ENCODE measurements around the gene SDK2.

Gene SDK2

DNA sequence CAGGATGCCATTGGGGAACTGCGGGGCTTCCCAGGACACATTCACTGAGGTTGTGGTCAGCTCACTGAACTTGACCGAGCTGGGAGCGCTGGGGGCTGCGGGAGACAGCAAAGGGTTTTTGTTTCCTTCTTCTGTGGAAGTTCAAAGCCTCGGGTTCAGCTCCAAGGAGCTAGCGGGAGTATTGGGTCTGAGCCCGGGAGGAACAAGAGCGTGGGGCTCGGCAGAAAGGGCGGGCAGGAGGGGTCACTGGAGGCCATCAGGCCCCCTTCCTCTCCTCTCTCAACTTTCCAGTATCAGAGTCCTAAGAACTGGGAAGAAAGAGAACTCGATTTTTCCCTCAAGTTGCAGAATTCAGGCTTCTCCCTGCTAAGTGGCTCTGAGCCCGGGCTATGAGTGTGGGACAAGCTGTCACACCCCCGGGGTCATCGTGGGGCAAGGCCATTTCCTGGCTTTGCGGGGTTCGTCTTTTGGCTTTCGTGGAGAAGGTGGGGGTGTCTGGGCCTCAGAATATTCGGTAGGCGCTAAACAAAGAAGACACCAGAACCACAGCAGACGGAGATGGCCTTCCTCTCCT lies 278.9 kb downstream of the SDK2 start:
- TF ChIP-seq TAF1 (IDR thresholded peaks at IDR 0.05; ENCODE audit: low read depth, low read length): no peak
- TF ChIP-seq PAX5 (IDR thresholded peaks at IDR 0.05; ENCODE audit: insufficient read depth, low read length, severe bottlenecking): no peak
- TF ChIP-seq POLR2AphosphoS5 (IDR thresholded peaks at IDR 0.05; ENCODE audit: low read depth, low read length): no peak
- no peak for TF ChIP-seq SPI1 (IDR thresholded peaks at IDR 0.05; ENCODE audit: low read depth, low read length)
- TF ChIP-seq POLR2A (IDR thresholded peaks at IDR 0.05; ENCODE audit: low read depth, low read length): no peak
- TF ChIP-seq POU2F2 (IDR thresholded peaks at IDR 0.05; ENCODE audit: low read depth, low read length): no peak
- FAIRE-seq: no peak
- DNase-seq (ENCODE audit: insufficient read length, low spot score): no peak

- DNase-seq (ENCODE audit: insufficient read length, low spot score) (no peak), FAIRE-seq (no peak)
- TF ChIP-seq POLR2AphosphoS5 (IDR thresholded peaks at IDR 0.05; ENCODE audit: low read depth, low read length): no peak
Observed at GRCh38 chr17:73364155-73364522, 280.1 kb downstream of the SDK2 start.

DNA sequence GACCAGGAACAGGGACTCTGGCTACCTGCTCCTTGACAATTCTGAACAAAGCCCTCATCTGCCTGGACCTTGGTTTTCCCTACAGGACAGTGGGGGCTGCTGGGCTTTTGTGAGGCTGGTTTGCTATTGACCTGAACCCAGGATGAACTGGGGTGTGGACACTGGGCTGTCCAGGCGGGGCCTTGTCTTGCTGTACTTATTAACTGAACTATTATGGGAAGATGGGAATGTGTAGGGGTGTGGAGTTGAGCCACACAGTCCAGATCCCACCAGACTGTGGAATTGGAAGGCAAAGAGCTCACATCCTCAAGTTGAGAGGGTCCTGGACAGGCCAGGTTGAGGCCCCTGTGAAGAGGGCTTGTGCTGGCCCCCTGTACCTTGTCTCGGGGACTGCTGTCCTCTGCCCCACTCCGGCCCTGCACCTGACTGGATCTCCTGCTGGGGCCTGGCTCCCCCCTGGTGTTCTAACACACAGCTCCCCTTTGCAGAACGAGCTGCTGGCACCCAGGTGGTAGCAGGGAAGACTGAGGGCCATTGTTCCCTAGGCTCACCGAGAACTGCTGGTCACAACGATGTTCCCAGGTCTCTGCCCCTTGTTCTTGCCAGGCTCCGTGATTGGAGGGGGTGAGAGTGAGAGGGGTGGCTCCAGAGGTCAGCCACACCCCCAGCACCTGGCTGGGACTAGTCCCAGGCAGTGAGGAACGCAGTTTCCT lies 280.6 kb downstream of the SDK2 start:
- DNase-seq (ENCODE audit: insufficient read length, low spot score) (no peak), FAIRE-seq (no peak)
- TF ChIP-seq TAF1 (IDR thresholded peaks at IDR 0.05; ENCODE audit: low read depth, low read length) (no peak), PAX5 (IDR thresholded peaks at IDR 0.05; ENCODE audit: insufficient read depth, low read length, severe bottlenecking) (no peak), POLR2AphosphoS5 (IDR thresholded peaks at IDR 0.05; ENCODE audit: low read depth, low read length) (no peak), POU2F2 (IDR thresholded peaks at IDR 0.05; ENCODE audit: low read depth, low read length) (no peak), SPI1 (IDR thresholded peaks at IDR 0.05; ENCODE audit: low read depth, low read length) (no peak), POLR2A (IDR thresholded peaks at IDR 0.05; ENCODE audit: low read depth, low read length) (no peak)

DNA sequence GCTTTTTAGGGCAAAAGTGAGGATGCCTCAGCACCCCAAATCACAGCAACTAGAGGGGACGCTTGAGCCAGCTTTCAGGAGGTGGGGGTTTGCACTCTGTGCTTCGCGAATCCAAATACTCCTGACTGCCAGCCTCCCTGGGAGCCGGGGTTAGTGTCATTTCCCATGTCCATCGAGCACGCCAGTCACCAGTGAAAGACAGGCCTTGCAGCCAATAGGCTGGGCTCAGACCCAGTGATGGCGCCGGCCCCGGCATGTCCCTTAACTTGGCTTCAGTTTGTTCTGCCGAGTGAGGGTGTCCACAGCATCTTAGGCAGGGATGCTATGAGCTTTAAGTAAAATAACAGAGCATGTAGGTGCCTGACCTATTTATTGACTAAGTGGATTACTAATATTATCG lies 281.5 kb downstream of the SDK2 start:
- no peak for TF ChIP-seq POLR2AphosphoS5 (IDR thresholded peaks at IDR 0.05; ENCODE audit: low read depth, low read length)
- TF ChIP-seq SPI1 (IDR thresholded peaks at IDR 0.05; ENCODE audit: low read depth, low read length): no peak
- TF ChIP-seq PAX5 (IDR thresholded peaks at IDR 0.05; ENCODE audit: insufficient read depth, low read length, severe bottlenecking): no peak
- no peak for TF ChIP-seq TAF1 (IDR thresholded peaks at IDR 0.05; ENCODE audit: low read depth, low read length)
- no peak for TF ChIP-seq POLR2A (IDR thresholded peaks at IDR 0.05; ENCODE audit: low read depth, low read length)
- TF ChIP-seq POU2F2 (IDR thresholded peaks at IDR 0.05; ENCODE audit: low read depth, low read length): no peak
- FAIRE-seq: no peak
- no peak for DNase-seq (ENCODE audit: insufficient read length, low spot score)

DNA sequence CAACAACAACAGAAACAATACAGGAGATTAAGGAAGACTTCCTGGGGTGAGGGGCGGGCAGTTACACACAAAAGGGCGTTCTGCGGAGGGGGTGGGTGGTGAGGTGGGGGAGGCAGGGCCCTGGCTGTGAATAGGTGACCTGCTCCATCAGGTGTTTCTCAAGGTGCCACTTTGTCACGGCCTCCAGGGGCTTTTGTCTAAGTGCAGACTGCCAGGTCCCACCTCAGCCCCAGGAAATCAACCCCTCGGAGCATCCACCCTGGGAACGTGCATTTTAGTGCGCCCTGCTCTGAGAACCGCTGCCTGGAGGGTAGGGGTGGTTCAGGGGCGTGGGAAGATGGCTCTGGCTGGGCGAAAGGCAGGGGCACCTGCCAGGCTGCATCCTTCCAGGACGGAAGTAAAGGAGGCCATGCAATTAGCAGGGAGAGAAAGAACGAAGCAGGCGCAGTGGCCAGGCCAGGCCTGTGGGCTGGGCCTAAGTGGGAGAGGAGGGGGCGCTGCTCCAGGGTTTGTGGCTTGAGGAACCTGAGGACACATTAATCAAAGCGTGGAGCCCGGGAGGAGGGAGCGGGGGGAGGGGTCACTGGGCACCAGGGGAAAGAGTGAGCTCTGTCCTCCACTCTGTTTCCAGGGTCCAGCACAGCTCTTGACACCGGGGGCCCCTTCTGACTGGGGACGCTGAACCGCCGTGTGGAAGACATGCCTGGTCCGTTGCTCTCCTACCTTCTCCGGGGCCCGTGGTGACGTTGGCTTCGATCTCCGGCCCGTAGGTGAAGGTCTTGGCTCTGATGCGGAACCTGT lies 283.1 kb downstream of the SDK2 start:
- FAIRE-seq: no peak
- no peak for DNase-seq (ENCODE audit: insufficient read length, low spot score)
- TF ChIP-seq PAX5 (IDR thresholded peaks at IDR 0.05; ENCODE audit: insufficient read depth, low read length, severe bottlenecking) (no peak), POLR2AphosphoS5 (IDR thresholded peaks at IDR 0.05; ENCODE audit: low read depth, low read length) (no peak), POU2F2 (IDR thresholded peaks at IDR 0.05; ENCODE audit: low read depth, low read length) (no peak), SPI1 (IDR thresholded peaks at IDR 0.05; ENCODE audit: low read depth, low read length) (no peak), POLR2A (IDR thresholded peaks at IDR 0.05; ENCODE audit: low read depth, low read length) (no peak), TAF1 (IDR thresholded peaks at IDR 0.05; ENCODE audit: low read depth, low read length) (no peak)

- FAIRE-seq (no peak), DNase-seq (ENCODE audit: insufficient read length, low spot score) (no peak)
- no peak for TF ChIP-seq PAX5 (IDR thresholded peaks at IDR 0.05; ENCODE audit: insufficient read depth, low read length, severe bottlenecking)
- TF ChIP-seq TAF1 (IDR thresholded peaks at IDR 0.05; ENCODE audit: low read depth, low read length): no peak
- TF ChIP-seq POLR2A (IDR thresholded peaks at IDR 0.05; ENCODE audit: low read depth, low read length): no peak
- TF ChIP-seq POU2F2 (IDR thresholded peaks at IDR 0.05; ENCODE audit: low read depth, low read length): no peak
- no peak for TF ChIP-seq SPI1 (IDR thresholded peaks at IDR 0.05; ENCODE audit: low read depth, low read length)
- TF ChIP-seq POLR2AphosphoS5 (IDR thresholded peaks at IDR 0.05; ENCODE audit: low read depth, low read length): no peak
Observed at GRCh38 chr17:73359987-73360410, 284.2 kb downstream of the SDK2 start.

GRCh38 chr17:73359352-73359751 lies 284.9 kb downstream of the SDK2 start:
- no peak for DNase-seq (ENCODE audit: insufficient read length, low spot score)
- FAIRE-seq: no peak
- TF ChIP-seq PAX5 (IDR thresholded peaks at IDR 0.05; ENCODE audit: insufficient read depth, low read length, severe bottlenecking) (no peak), SPI1 (IDR thresholded peaks at IDR 0.05; ENCODE audit: low read depth, low read length) (no peak), POLR2A (IDR thresholded peaks at IDR 0.05; ENCODE audit: low read depth, low read length) (no peak), POLR2AphosphoS5 (IDR thresholded peaks at IDR 0.05; ENCODE audit: low read depth, low read length) (no peak), POU2F2 (IDR thresholded peaks at IDR 0.05; ENCODE audit: low read depth, low read length) (no peak), TAF1 (IDR thresholded peaks at IDR 0.05; ENCODE audit: low read depth, low read length) (no peak)

GRCh38 chr17:73358668-73359067 lies 285.6 kb downstream of the SDK2 start:
- DNase-seq (ENCODE audit: insufficient read length, low spot score) (no peak), FAIRE-seq (no peak)
- TF ChIP-seq POLR2AphosphoS5 (IDR thresholded peaks at IDR 0.05; ENCODE audit: low read depth, low read length) (no peak), PAX5 (IDR thresholded peaks at IDR 0.05; ENCODE audit: insufficient read depth, low read length, severe bottlenecking) (no peak), SPI1 (IDR thresholded peaks at IDR 0.05; ENCODE audit: low read depth, low read length) (no peak), POU2F2 (IDR thresholded peaks at IDR 0.05; ENCODE audit: low read depth, low read length) (no peak), POLR2A (IDR thresholded peaks at IDR 0.05; ENCODE audit: low read depth, low read length) (no peak), TAF1 (IDR thresholded peaks at IDR 0.05; ENCODE audit: low read depth, low read length) (no peak)

GRCh38 chr17:73357981-73358380 lies 286.3 kb downstream of the SDK2 start:
- TF ChIP-seq POU2F2 (IDR thresholded peaks at IDR 0.05; ENCODE audit: low read depth, low read length) (no peak), PAX5 (IDR thresholded peaks at IDR 0.05; ENCODE audit: insufficient read depth, low read length, severe bottlenecking) (no peak), POLR2A (IDR thresholded peaks at IDR 0.05; ENCODE audit: low read depth, low read length) (no peak), POLR2AphosphoS5 (IDR thresholded peaks at IDR 0.05; ENCODE audit: low read depth, low read length) (no peak), TAF1 (IDR thresholded peaks at IDR 0.05; ENCODE audit: low read depth, low read length) (no peak), SPI1 (IDR thresholded peaks at IDR 0.05; ENCODE audit: low read depth, low read length) (no peak)
- FAIRE-seq (no peak), DNase-seq (ENCODE audit: insufficient read length, low spot score) (no peak)
